Kasumi-1 (cell line): ENCODE measurements around the gene MFSD2A.
"Not testable (repeated sequence)": the region's sequence is repeated elsewhere in the genome, so short reads cannot be mapped to it uniquely, and the experiment has no call there.

ENCODE experiments used
- DNase-seq, 2 experiments: peaks; one replicate each; lab custom pipeline; 2025; lab: John Stamatoyannopoulos, UW

MFSD2A gene

DNA sequence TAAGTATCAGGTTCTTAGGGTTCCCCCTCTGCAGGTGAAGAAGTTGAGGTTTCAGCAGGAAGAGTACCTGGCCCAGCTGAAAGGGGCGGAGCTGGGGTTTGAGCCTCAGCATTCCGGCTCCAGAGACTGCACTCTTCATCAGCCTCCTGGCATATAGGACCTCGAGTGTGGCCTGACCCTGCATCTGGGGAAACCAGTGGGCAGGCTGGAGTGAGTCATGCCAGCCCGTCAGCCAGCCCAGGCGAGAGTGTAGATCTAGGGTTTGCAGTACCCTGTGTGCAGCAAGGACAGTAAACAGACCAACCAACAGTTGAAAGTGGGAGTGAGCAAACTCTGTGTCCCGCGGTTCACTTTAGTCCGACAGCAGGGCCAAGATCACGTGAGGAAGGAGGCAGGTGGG is 14.1 kb downstream of the MFSD2A start:
- DNase-seq, result no peak

GRCh38 chr1:39969531-39970270 is 14.8 kb downstream of the MFSD2A start:
- DNase-seq, result no peak

DNA sequence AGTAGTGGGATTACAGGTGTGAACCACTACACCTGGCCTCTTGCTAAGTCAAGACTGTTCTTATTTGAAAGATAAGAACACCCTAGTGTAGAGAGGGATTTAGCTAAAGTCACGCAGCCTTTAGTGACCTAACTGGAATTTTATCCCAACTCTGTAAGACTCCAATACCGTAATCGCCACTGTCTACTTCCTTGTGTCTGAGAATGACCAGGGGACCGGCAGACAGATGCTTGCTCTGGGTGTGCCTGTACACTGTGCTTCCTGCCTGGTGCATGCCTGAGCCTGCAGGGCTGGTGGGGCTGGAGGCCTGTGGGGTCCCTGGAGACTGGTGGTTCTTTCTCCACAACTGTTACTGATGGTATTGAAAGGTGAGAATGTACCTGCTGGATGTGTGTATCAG is 15.3 kb downstream of the MFSD2A start:
- no peak for DNase-seq

DNA sequence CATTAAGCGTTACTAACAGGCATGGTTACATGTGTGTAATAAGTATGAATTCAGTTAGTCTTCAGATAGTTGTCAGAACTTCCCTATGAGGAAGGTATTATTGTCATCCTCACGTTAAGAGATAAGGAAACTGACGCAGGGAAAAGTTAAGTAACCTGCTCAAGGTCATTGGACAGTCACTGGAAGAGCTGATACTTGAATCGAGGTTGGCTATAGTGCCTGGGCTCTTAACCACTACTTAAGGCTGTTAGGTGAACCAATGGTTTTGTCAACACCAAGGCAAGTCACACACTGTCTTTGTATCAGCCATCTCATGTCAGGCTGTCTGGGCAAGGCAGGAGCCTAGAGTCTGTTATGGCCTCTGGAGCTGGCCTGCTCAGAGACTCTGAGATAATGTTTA is 16.2 kb downstream of the MFSD2A start:
- DNase-seq, result no peak

GRCh38 chr1:39973503-39974135 is 18.7 kb downstream of the MFSD2A start:
- peak; percentile 63 to 69 for DNase-seq

GRCh38 chr1:39976732-39977131 is 21.8 kb downstream of the MFSD2A start:
- DNase-seq, result no peak

- no peak for DNase-seq
Observed at GRCh38 chr1:39977202-39977601, 22.3 kb downstream of the MFSD2A start.

- no peak for DNase-seq
Observed at GRCh38 chr1:39979654-39980053, 24.7 kb downstream of the MFSD2A start.

GRCh38 chr1:39980555-39981313 is 25.8 kb downstream of the MFSD2A start:
- peak; percentile 8 to 19 for DNase-seq

DNA sequence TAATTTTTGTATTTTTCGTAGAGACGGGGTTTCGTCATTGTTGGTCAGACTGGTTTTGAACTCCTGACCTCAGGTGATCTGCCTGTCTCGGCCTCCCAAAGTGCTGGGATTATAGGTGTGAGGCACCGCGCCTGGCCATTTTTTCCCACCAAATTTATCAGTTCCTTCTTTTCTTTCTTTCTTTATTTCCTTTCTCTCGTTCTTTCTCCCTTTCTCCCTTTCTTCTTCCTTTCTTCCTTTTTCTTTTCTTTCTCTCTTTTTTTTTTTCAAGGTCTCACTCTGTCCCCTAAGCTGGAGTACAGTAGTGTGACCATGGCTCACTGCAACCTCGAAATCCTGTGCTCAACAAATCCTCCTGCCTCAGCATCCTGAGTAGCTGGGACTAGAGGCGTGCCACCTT is 26.4 kb downstream of the MFSD2A start:
- no peak for DNase-seq

DNA sequence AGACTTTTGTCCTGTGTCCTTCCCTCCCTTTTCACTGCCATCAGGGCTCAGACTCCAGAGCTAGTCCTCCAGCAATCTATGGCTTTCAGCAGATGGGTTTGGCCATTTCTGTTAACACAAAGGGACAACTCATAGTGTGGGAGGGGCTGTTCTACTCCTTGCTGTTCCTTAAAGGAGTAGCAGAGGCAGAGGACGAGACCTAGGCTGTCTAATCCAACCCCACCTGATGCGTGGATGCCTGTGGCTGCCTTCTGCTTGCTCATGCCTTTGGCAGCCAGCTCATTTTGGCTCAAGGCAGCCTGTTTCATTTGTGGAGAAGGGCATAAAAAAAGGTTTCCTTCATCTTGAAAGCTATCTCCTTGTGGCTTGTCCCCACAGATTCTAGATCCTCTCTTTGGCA is 27.0 kb downstream of the MFSD2A start:
- no peak for DNase-seq

DNA sequence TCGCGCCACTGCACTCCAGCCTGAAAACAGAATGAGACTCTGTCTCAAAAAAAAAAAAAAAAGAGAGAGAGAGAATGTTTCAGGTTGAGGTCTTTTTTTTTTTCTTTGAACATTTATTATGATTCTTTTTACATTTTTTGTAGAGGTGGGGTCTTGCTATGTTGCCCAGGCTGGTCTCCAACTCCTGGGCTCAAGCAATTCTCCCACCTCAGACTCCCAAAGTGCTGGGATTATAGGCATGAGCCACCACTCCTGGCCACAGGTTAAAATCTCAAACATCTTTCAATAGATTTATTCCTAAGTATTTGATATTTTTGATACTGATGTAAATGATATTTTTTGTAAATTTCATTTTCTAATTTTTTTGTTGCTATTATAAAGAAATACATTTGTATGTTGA is 29.5 kb downstream of the MFSD2A start:
- DNase-seq, result not testable (repeated sequence)

GRCh38 chr1:39984951-39985350 is 30.0 kb downstream of the MFSD2A start:
- DNase-seq, result no peak

GRCh38 chr1:39987869-39988268 is 32.9 kb downstream of the MFSD2A start:
- DNase-seq, result peak in 1 of 2 experiments; percentile 15

GRCh38 chr1:39988618-39989343 is 33.8 kb downstream of the MFSD2A start:
- DNase-seq, result no peak

DNA sequence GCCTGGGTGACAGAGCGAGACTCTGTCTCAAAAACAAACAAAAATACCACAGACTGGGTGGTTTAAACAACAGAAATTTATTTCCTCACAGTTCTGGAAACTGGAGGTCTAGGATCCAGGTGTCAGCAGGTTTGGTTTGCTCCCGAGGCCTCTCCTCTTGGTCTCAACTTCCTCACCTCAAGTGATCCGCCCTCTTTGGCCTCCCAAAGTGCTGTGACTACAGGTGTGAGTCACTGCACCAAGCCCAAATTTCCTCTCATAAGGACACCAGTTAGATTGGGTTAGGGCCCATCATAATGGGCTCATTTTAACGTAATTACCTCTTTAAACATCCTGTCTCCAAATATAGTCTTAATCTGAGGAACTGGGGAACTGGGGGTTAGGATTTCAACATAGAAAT is 35.5 kb downstream of the MFSD2A start:
- DNase-seq, result no peak

DNA sequence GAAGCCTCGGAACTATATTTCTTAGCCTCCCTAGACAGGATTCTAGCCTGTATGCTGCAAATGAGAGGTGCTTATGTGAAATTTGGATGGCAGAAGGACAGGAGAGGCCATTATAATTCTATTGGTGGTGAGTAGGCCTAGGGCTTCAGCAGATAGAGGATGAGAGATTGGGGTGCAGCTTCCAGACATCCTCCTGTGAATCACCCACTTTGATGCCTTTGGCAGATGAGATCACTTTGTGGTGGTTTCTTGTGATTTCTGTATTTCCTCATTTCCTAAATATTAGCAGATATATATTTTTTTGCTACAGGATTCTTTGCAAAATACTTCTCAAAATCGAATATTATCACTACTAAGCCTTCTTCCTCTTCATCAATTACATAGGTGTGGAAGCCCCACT is 37.3 kb downstream of the MFSD2A start:
- peak in 1 of 2 experiments; percentile 26 for DNase-seq

DNA sequence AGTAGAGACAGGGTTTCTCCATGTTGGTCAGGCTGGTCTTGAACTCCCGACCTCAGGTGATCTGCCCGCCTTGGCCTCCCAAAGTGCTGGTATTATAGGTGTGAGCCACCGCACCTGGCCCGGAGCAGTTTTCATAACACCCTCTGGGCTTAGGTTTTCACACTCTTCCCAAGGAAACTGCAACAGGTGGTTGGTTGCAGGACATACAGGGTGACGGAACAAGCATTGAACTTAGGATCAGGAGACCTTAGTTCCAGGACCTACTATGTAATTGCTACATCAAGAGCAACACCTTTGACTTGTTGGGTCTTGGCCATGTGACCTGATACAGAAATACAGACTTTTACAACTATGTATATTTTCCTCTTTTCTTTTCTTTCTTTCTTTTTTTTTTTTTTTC is 37.9 kb downstream of the MFSD2A start:
- no peak for DNase-seq

GRCh38 chr1:39995973-39996393 is 41.0 kb downstream of the MFSD2A start:
- no peak for DNase-seq

DNA sequence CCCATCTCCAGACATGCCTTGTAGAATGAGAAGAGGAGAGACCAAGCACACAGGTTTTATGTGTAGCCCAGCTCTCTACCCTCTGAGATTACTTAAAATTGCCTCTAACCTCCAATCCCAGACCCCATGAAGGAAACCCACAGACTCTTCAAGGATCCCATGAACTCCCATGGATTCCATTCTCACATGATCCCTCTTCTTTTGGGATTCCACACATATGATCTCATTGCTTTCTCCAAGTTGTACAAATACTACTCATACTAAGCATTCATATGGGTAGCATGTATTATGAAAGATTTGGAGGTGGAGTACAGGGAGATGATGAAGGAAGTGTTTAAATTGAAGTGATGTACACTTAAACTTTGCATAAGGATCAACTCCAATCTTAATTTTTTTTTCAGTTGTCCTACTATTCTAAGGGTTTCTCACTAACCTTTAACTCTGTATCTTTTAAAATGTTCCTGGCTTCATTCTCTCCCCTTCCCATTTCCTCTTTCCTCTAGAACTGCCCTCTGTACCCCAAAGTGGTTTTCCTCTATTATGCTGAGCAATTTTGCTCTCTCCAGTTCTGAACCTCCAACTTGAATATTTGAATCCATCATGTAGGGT is 41.6 kb downstream of the MFSD2A start:
- DNase-seq, result no peak

GRCh38 chr1:40001456-40001855 is 46.5 kb downstream of the MFSD2A start:
- DNase-seq, result no peak
